GM23338 (cell line): ENCODE data around the gene TGFBR3.

Experiments
- CREB1 ChIP-seq: fragments of 250-450 bp; sonication (Bioruptor Pico); IDR thresholded peaks from 2 replicates; pipeline ENCODE4 v1.5.0; 2020; ENCODE audit warnings: low read depth, mild to moderate bottlenecking, moderate library complexity
- ETS1 ChIP-seq: IDR thresholded peaks from 2 replicates; pipeline ENCODE4 v1.6.1; 2016; ENCODE audit warnings: antibody characterized with exemption
- EZH2 ChIP-seq: fragments of 200-600 bp; sonication (generic); IDR thresholded peaks from one replicate; pipeline ENCODE4 v1.8.0; 2017; ENCODE audit warnings: antibody characterized with exemption, mild to moderate bottlenecking, low read depth; ENCODE audit not compliant: unreplicated experiment
- EZH2phosphoT487 ChIP-seq: fragments of 200-600 bp; sonication (generic); IDR thresholded peaks from one replicate; pipeline ENCODE4 v1.8.1; 2018; ENCODE audit warnings: antibody characterized with exemption; ENCODE audit not compliant: unreplicated experiment
- POLR2AphosphoS5 ChIP-seq: IDR thresholded peaks from 2 replicates; pipeline ENCODE4 v1.6.1; 2016; ENCODE audit warnings: antibody characterized with exemption, low read depth
- TF ChIP-seq, protein P1 (sequence below), 2 experiments: fragments of 200-600 bp in 1 of 2; sonication (generic) in 1 of 2; conservative IDR thresholded peaks; 2 replicates each; pipeline versions ENCODE4 v1.5.1 to v1.6.1; 2016 to 2017; ENCODE audit warnings: antibody characterized with exemption in 2 of 2, low read depth in 2 of 2, mild to moderate bottlenecking in 2 of 2, moderate library complexity in 1 of 2
- TF ChIP-seq, protein P2 (sequence below): IDR thresholded peaks from one replicate; pipeline ENCODE4 v1.6.1; 2018; ENCODE audit warnings: antibody characterized with exemption; ENCODE audit not compliant: unreplicated experiment

GRCh38 chr1:91669584-91670350, 216.2 kb downstream of the TGFBR3 start:
- TF ChIP-seq, protein P1, sequence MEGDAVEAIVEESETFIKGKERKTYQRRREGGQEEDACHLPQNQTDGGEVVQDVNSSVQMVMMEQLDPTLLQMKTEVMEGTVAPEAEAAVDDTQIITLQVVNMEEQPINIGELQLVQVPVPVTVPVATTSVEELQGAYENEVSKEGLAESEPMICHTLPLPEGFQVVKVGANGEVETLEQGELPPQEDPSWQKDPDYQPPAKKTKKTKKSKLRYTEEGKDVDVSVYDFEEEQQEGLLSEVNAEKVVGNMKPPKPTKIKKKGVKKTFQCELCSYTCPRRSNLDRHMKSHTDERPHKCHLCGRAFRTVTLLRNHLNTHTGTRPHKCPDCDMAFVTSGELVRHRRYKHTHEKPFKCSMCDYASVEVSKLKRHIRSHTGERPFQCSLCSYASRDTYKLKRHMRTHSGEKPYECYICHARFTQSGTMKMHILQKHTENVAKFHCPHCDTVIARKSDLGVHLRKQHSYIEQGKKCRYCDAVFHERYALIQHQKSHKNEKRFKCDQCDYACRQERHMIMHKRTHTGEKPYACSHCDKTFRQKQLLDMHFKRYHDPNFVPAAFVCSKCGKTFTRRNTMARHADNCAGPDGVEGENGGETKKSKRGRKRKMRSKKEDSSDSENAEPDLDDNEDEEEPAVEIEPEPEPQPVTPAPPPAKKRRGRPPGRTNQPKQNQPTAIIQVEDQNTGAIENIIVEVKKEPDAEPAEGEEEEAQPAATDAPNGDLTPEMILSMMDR (conservative IDR thresholded peaks at IDR 0.05; ENCODE audit: low read depth in 2 of 2), result no peak
- TF ChIP-seq POLR2AphosphoS5 (no peak), EZH2 (no peak), EZH2phosphoT487 (no peak), CREB1 (no peak), ETS1 (no peak)
- TF ChIP-seq, protein P2, sequence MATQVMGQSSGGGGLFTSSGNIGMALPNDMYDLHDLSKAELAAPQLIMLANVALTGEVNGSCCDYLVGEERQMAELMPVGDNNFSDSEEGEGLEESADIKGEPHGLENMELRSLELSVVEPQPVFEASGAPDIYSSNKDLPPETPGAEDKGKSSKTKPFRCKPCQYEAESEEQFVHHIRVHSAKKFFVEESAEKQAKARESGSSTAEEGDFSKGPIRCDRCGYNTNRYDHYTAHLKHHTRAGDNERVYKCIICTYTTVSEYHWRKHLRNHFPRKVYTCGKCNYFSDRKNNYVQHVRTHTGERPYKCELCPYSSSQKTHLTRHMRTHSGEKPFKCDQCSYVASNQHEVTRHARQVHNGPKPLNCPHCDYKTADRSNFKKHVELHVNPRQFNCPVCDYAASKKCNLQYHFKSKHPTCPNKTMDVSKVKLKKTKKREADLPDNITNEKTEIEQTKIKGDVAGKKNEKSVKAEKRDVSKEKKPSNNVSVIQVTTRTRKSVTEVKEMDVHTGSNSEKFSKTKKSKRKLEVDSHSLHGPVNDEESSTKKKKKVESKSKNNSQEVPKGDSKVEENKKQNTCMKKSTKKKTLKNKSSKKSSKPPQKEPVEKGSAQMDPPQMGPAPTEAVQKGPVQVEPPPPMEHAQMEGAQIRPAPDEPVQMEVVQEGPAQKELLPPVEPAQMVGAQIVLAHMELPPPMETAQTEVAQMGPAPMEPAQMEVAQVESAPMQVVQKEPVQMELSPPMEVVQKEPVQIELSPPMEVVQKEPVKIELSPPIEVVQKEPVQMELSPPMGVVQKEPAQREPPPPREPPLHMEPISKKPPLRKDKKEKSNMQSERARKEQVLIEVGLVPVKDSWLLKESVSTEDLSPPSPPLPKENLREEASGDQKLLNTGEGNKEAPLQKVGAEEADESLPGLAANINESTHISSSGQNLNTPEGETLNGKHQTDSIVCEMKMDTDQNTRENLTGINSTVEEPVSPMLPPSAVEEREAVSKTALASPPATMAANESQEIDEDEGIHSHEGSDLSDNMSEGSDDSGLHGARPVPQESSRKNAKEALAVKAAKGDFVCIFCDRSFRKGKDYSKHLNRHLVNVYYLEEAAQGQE, result no peak
